Measurements from ENCODE around the gene HS6ST1. TPM values are rescaled to one million over a fixed set of nuclear protein-coding genes. Genes with fewer than 3 reads are reported as not detected.

Gene HS6ST1
- total and polyA plus RNA-seq, 2 donors (not counting 1 experiment from before 2014, with no cell fraction given) = 7.8 to 22.7 TPM

- Histone ChIP-seq H3K9me3 (ENCODE audit: control extremely low read depth in 1 of 3, control insufficient read depth in 2 of 3, insufficient read depth in 1 of 3, low read length in 2 of 3) (peaks cover 1 to 24% (median 12%) of the 10 kb centered on the region in 3 donors), H3K9ac (ENCODE audit: low read length) (no peak overlapping the region), H3K4me2 (replicated peaks; ENCODE audit: low read depth, low read length, poor library complexity, severe bottlenecking) (no peak overlapping the region), H2AFZ (ENCODE audit: insufficient read depth, low read depth, low read length, poor library complexity, severe bottlenecking) (no peak overlapping the region), H3K4me3 (ENCODE audit: control extremely low read depth in 1 of 5, extremely low read depth in 1 of 5, insufficient read depth in 1 of 5, low read depth in 2 of 5, low read length in 4 of 5) (no peak overlapping the region), H4K20me1 (ENCODE audit: control insufficient read depth, insufficient read depth, low read length, poor library complexity, severe bottlenecking) (peaks cover 6% of the 10 kb centered on the region), H3K79me2 (ENCODE audit: control insufficient read depth, insufficient read depth, low read length) (peaks cover 5% of the 10 kb centered on the region), H3K4me1 (ENCODE audit: control insufficient read depth in 2 of 2, insufficient read depth in 2 of 2, low read length in 2 of 2) (peaks cover 9% of the 10 kb centered on the region in 2 donors), H3K27me3 (replicated peaks in 1 of 4; ENCODE audit: control extremely low read depth in 1 of 4, control insufficient read depth in 3 of 4, insufficient read depth in 4 of 4, low read length in 3 of 4) (no peaks in the 10 kb centered on the region), H3K36me3 (replicated peaks in 1 of 2; ENCODE audit: control extremely low read depth in 1 of 2, control insufficient read depth in 1 of 2, extremely low read depth in 1 of 2, insufficient read depth in 2 of 2, low read length in 1 of 2) (peaks cover 0 to 17% of the 10 kb centered on the region in 2 experiments), H3K27ac (ENCODE audit: low read length in 2 of 2) (no peak overlapping the region)
- intact Hi-C loops (cut with micrococcal nuclease) = no loop called here
- no peak overlapping the region for H3K4me3 Mint-ChIP-seq
- H3K27ac Mint-ChIP-seq = no peak overlapping the region
- H3K27me3 Mint-ChIP-seq = no peaks in the 10 kb centered on the region
- H3K4me1 Mint-ChIP-seq = peaks cover 11% of the 10 kb centered on the region
- TF ChIP-seq CTCF (IDR thresholded peaks at IDR 0.05) = no peak
- TF ChIP-seq EZH2 (IDR thresholded peaks at IDR 0.05; ENCODE audit: borderline replicate concordance, insufficient read depth, low read depth, low read length, poor library complexity, severe bottlenecking) = no peak
- peaks cover 2% of the 10 kb centered on the region for H3K9me3 Mint-ChIP-seq (ENCODE audit: insufficient read depth)
- ChIA-PET POLR2A (no interaction called here), CTCF (no interaction called here)
- DNase-seq (no peak), ATAC-seq (ENCODE audit: low read depth) (no peak)
- WGBS (ENCODE audit: insufficient coverage) = 97% methylated on average over 11 of the region's 14 CpGs
Observed at GRCh38 chr2:128275498-128276045, 43.1 kb downstream of the HS6ST1 start.

DNA sequence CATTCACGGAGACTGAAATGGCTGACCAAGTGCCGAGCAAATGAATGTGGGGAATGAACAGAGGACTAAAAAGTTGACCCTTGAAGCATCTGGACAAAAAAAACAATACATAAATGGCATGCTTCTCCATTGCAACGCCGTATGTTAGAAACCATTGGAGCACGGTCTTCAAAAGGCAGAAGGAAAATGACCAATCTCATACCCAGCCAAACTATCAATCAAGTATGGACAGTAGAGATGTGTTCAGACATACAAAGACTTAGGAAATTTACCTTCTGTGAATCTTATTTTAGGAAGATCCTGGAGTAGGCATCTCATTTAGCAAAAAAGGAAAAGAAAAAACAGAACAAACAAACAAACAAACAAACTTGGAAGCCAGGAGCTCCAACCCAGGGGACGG lies 44.5 kb downstream of the HS6ST1 start:
- no peak overlapping the region for H2AFZ ChIP-seq (ENCODE audit: insufficient read depth, low read depth, low read length, poor library complexity, severe bottlenecking)
- no peak overlapping the region for H3K4me3 ChIP-seq (ENCODE audit: control extremely low read depth in 1 of 5, extremely low read depth in 1 of 5, insufficient read depth in 1 of 5, low read depth in 2 of 5, low read length in 4 of 5)
- no peaks in the 10 kb centered on the region for H3K4me1 ChIP-seq (ENCODE audit: control insufficient read depth in 2 of 2, insufficient read depth in 2 of 2, low read length in 2 of 2)
- H3K27me3 ChIP-seq (replicated peaks in 1 of 4; ENCODE audit: control extremely low read depth in 1 of 4, control insufficient read depth in 3 of 4, insufficient read depth in 4 of 4, low read length in 3 of 4) = no peaks in the 10 kb centered on the region
- DNase-seq (no peak), ATAC-seq (ENCODE audit: low read depth) (no peak)
- TF ChIP-seq CTCF (IDR thresholded peaks at IDR 0.05) (no peak), EZH2 (IDR thresholded peaks at IDR 0.05; ENCODE audit: borderline replicate concordance, insufficient read depth, low read depth, low read length, poor library complexity, severe bottlenecking) (no peak)
- H3K79me2 ChIP-seq (ENCODE audit: control insufficient read depth, insufficient read depth, low read length) = peaks cover 5% of the 10 kb centered on the region
- Mint-ChIP-seq H3K4me1 (no peaks in the 10 kb centered on the region), H3K27ac (no peak overlapping the region), H3K9me3 (ENCODE audit: insufficient read depth) (peaks cover 2% of the 10 kb centered on the region), H3K4me3 (no peak overlapping the region), H3K27me3 (no peaks in the 10 kb centered on the region)
- H3K36me3 ChIP-seq (replicated peaks in 1 of 2; ENCODE audit: control extremely low read depth in 1 of 2, control insufficient read depth in 1 of 2, extremely low read depth in 1 of 2, insufficient read depth in 2 of 2, low read length in 1 of 2) = peaks cover 0 to 17% of the 10 kb centered on the region in 2 experiments
- 100% methylated on average over 3 of the region's 6 CpGs for WGBS (ENCODE audit: insufficient coverage)
- CTCF ChIA-PET = no interaction called here
- H3K27ac ChIP-seq (ENCODE audit: low read length in 2 of 2) = no peak overlapping the region
- peaks cover 1 to 24% (median 12%) of the 10 kb centered on the region in 3 donors for H3K9me3 ChIP-seq (ENCODE audit: control extremely low read depth in 1 of 3, control insufficient read depth in 2 of 3, insufficient read depth in 1 of 3, low read length in 2 of 3)
- intact Hi-C loops (cut with micrococcal nuclease) = no loop called here
- H3K9ac ChIP-seq (ENCODE audit: low read length) = no peak overlapping the region
- POLR2A ChIA-PET = no interaction called here
- H3K4me2 ChIP-seq (replicated peaks; ENCODE audit: low read depth, low read length, poor library complexity, severe bottlenecking) = no peak overlapping the region
- peaks cover 6% of the 10 kb centered on the region for H4K20me1 ChIP-seq (ENCODE audit: control insufficient read depth, insufficient read depth, low read length, poor library complexity, severe bottlenecking)

Data from B cell (primary cell).